ENCODE results near the gene ISM2.

The ISM2 gene

GRCh38 chr14:77459072-77459723 lies 39.4 kb downstream of the ISM2 start:
- DNase-seq = peak; percentile 46

DNA sequence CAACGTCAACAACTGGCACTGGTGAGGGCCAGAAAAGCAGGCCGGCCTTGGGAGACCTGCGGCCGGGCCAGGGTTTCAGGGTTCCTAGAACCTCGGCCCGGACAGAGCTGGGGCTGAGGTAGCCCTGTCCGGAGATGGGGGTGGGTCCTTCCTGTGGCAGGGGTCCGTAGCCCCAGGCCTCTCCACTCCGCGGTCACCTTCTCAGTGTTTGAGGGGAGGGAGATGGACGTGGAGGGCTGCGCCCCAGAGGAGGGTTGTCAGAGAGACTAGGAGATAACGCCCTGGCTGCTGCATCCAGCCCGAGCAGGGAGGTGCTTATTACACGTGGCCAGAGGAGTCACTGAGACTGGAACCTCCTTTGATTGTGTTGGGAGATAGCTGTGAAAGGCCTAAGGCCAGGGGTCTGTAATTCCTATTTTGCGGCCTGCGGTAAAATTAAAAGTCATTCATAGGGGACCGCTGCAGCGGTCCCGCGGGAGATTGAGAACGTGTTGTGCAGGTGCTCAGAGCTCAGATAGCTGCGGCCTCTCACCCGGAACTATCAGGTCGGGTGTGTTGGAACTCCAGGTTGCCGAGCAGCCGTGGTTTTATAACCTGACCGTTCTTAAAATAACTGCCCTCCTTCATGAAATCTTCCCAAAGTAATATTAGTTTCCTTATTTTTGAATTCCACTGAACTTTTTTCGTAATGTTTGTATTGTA lies 40.2 kb downstream of the ISM2 start:
- peak; percentile 19 for DNase-seq

GRCh38 chr14:77457522-77458248 lies 40.9 kb downstream of the ISM2 start, which contains the start of the genes AHSA1 and VIPAS39:
Gene AHSA1 (plus strand): TSS chr14:77458093. CDS start chr14:77458190, 97 bp downstream.
Gene VIPAS39 (minus strand): TSS chr14:77457601. CDS start chr14:77454102, 3,499 bp downstream.
- DNase-seq = peak; percentile 96

DNA sequence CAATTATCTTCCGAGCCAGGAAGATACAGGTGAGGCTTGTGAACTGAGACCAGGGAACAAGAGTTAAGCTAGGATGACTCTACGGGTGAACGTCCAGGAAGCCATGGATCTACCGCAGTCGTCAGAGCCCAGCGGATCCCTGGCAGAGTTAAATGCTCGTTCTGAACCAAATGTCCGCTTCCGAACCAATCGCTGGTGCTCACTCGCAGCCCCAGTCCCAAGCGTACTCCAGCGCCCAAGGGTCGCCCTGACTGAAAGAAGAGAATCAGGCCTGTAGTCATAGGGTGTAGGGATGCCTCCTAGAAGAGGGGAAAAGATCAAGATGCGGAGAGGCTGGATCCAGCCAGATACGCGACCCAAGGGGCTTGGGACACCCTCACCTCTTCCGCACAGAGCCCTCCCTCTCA lies 41.5 kb downstream of the ISM2 start:
- no peak for DNase-seq

- no peak for DNase-seq
Observed at GRCh38 chr14:77455966-77456640, 42.5 kb downstream of the ISM2 start.

DNA sequence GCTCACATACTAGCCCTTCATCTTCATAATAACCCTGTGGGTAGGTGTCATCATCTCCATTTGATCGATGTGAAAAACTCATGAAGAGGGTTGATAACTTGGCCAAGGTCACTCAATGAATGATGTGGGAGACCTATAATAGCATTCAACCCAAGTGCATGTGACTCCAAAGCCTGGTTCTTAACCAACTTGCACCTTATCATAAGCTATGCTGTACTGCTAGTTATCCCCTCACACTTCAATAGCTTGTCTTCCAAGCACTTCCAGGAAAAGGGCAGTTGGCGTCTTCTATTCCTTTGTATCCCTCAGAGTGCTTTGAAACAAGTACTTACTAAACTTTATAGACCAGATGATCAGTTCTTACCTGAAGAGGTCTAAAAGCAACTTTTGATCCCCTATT lies 56.4 kb downstream of the ISM2 start:
- DNase-seq = no peak

DNA sequence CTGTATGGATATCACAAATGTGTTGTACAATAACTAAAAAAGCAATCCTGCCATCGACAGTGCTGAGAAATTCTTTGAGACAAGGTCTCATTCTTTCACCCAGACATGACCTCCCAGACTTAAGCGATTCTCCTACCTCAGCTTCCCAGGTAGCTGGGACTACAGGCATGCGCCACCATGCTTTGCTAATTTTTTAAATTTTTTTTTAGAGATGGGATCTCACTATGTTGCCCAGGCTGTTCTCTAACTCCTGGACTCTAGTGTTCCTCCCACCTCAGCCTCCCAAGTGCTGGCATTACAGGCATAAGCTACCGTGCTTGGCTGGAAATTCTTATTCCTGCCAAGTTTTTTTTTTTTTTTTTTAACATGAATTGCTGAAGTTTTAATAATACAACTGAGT lies 58.8 kb downstream of the ISM2 start:
- no peak for DNase-seq

GRCh38 chr14:77438596-77438995 lies 60.0 kb downstream of the ISM2 start:
- no peak for DNase-seq

DNA sequence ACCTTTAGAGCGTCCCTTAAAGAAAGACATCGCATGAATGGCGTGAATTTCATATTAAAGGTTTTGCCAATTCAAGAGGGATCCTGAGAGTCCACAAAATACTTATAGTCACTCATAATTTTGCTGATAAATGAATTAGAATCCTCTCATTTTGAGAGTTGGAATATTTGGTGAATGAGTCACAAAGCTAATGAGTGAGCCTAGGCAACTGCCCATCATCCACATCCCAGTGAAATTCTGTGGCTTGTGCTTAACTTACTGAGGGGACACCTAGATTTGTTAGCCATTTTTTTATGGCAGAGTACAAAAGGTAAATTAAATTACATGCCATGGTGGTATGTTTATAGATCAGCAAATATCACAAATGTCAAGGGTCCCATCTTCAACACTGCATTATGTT lies 62.6 kb downstream of the ISM2 start:
- DNase-seq = no peak

DNA sequence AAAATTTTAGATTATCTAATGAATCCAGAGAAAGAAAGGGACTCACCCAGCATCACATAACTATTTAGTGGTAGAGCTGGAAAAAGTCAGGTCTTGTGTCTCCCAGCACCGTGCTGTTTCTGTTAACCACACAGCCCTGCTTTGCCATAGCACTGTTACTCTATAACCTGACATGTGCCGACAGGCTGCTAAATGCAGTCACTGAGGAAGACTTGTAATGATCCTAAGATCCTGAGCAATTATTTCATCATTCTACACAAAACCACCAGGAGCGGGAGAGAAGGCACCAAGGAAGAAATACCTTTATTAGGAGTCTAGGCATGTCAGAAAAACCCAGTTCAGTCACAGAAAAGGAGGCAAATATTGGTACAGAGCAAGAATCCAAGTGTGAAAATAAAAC lies 72.2 kb downstream of the ISM2 start:
- no peak for DNase-seq

DNA sequence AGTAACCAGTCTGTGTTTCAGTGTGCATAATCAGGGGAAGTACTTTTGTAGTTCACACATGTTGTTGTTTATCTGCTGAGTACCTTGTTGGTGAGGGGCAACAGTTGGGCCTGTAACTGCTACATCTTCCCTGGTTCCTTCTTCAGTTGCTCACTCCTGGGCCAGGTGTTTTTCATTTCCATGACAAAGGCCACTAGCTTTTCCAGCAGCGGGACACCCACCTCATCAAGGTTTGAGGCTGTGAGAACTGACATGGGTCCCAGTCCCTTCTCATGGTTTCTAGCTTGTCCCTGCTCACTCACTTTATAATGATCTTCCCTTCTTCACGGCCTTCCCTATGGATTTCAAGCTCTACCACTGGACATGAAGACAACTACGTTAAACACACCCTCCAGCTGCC lies 73.8 kb downstream of the ISM2 start:
- DNase-seq = no peak

All from central memory CD4-positive, alpha-beta T cell (primary cell).